GM18867 (cell line): Measurements from ENCODE around the gene GYS1.
A peak's percentile ranks its signal among the peaks of the same experiment; 100 is the strongest.

Source experiments
- ATAC-seq: cut with Tn5 transposase; IDR thresholded peaks from one replicate; pipeline ENCODE4 v1.9.1; 2021; ENCODE audit warnings: mild to moderate bottlenecking, moderate library complexity; ENCODE audit not compliant: unreplicated experiment

The GYS1 gene

DNA sequence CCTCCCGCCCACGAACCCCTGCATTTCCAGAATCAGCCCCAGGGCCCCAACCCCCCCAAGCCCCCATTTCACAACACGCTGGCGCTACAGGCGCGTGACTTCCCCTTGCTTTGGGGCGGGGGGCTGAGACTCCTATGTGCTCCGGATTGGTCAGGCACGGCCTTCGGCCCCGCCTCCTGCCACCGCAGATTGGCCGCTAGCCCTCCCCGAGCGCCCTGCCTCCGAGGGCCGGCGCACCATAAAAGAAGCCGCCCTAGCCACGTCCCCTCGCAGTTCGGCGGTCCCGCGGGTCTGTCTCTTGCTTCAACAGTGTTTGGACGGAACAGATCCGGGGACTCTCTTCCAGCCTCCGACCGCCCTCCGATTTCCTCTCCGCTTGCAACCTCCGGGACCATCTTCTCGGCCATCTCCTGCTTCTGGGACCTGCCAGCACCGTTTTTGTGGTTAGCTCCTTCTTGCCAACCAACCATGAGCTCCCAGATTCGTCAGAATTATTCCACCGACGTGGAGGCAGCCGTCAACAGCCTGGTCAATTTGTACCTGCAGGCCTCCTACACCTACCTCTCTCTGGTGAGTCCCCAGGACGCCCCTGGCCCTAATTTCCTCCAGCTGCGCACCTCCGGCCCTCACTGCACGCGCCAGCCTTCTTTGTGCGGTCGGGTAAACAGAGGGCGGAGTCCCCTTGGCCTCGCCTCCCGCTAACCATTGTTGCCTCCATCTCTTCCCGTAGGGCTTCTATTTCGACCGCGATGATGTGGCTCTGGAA, 27.9 kb downstream of the GYS1 start, which contains the start of gene FTL:
Gene FTL (plus strand): TSS at position 270 of the 766 bp plus-strand sequence. CDS start 199 bp downstream, at position 469.
- ATAC-seq: peak; percentile 55

DNA sequence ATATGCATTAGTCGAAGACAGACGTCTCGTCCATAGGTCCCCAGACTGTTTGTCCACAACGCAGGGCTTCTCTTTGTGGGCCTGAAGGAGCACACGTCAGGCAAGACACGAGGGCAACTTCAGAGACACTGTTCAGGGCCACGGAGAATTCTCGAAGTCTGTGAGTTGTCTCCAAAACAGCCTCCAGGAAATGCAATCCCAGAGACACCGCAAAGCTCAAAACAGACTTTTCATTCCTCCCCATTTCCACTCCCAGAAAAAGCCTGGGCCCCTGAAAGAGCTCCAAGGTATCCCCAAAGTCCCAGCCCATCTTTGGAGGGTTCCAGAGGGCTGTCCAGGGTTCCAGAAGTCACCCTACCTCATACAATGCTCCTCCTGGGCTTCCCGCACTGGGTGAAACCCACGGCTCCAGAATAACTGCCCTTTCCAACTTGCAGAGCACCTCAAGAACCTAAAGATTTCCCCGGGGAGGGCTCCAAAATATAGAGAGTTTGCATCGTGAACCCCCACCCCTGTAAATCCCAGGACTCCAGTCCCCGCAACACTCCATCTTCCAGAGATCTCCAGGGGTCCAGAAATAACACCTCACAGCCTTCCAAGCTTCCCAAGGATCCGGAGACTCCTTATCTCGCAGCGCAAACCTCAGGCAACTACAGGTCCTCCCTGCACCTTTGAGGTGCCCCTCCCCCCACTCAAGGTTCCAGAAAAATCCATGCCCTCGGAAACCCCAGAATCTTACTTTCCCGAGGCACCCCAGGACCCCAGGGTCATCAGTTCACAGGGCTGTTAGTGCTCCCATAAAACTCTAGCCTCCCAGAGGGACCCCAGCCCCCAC, 28.7 kb downstream of the GYS1 start:
- ATAC-seq: no peak

DNA sequence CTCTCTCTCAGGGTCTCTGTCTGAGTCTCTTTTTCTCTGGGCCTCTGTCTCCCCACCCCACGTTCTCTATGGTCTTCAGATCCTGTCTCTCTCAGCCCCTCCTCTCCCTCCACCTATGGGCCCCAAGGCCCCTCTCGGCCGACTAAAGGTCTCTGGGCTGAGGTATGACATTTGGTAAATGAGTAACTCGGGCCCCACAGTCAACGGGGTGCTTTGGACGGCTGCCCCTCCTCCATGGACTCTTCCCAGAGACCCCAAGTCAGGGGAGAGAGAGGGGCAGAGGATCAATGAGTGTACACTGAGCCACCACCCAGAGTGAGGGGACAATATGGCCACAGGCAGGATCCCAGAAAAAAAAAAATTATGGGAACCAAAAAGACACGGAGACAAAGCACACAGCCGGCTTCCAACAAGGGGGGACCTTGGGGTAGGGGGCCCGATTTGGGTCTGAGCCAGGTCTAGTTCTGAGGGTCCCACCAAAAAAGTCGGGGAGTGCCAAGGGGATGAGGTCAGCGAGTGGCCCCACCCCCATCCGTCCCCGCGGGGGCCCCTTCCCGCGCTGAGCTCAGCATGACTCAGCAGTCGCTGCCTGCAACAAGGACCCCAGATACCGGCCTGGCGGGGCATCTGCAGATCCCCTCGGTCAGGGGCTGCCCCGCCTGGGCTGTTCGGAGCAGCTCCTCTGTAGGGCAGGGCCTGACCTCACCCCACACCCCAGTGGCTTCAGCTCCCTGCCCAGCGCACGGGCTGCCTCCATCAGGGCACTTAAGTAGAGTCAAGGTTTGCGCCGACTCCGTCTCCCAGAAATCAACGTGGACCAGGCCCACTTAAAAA, 29.5 kb downstream of the GYS1 start:
- no peak for ATAC-seq

DNA sequence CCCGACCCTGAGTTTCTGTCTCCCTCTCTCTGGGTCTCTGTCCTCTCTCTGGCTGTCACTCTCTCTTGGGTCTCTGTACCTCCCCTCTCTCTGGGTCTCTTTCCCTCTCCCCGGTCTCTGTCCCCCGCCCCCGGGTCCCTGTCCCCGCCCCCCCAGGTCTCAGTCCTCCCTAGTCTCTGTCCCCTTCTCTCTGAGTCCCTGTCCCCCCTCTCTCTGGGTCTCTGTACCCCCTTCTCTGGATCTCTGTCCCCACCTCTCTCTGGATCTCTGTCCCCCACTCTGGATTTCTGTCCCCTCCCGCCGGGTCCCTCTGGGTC, 30.3 kb downstream of the GYS1 start:
- ATAC-seq: no peak

GRCh38 chr19:48962029-48962848, 30.9 kb downstream of the GYS1 start:
- peak; percentile 39 for ATAC-seq

DNA sequence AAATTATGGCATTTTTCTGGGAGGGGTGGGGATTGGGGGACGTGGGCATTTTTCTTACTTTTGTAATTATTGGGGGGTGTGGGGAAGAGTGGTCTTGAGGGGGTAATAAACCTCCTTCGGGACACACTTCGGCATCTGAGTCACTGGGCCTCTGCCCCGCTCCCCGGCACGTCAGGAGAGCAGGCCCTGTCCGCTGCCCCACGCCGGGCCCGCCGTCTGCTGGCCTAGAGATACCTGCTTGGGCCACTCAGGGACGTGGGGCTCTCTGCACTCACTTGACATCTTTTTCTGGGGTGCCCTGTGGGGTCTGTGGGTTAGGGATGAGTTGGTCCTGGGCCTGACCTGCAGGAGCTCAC, 31.5 kb downstream of the GYS1 start:
- ATAC-seq: no peak

GRCh38 chr19:48961051-48961649, 32.0 kb downstream of the GYS1 start:
- ATAC-seq: no peak

DNA sequence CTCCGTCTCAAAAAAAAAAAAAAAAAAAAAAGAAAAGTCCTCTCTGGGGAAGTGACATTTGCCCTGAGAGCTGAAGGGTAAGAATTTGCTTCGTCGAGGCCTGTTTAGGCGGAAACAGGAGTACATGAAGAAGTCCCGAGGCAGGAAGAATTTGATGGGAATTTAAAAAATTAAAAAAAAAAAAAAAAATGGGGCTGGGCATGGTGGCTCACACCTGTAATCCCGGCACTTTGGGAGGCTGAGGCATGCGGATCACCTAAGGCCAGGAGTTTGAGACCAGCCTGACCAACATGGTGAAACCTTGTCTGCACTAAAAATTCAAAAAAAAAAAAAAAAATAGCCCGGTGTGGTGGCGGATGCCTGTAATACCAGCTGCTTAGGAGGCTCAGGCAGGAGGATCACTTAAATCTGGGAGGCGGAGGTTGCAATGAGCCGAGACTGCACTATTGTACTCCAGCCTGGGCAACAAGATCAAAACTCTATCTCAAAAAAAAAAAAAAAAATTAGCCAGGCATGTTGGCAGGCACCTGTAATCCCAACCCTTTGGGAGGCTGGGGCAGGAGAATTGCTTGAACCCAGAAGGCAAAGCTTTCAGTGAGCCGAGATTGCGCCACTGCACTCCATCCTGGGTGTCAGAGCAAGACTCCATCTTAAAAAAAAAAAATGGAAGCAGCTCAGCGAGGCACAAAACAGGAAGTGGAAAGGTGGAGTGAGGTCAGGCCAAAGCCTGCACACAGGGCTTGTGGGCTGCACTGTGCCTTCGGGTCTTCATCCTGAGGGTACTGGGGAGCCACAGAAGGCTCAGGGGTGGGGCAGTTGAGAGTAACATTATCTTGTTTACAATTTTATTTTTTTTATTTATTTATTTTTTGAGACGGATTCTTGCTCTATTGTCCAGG, 33.5 kb downstream of the GYS1 start:
- ATAC-seq: no peak

GRCh38 chr19:48958006-48958405, 35.1 kb downstream of the GYS1 start:
- no peak for ATAC-seq

- ATAC-seq: no peak
Measured at GRCh38 chr19:48955308-48955958, 37.7 kb downstream of the GYS1 start.

DNA sequence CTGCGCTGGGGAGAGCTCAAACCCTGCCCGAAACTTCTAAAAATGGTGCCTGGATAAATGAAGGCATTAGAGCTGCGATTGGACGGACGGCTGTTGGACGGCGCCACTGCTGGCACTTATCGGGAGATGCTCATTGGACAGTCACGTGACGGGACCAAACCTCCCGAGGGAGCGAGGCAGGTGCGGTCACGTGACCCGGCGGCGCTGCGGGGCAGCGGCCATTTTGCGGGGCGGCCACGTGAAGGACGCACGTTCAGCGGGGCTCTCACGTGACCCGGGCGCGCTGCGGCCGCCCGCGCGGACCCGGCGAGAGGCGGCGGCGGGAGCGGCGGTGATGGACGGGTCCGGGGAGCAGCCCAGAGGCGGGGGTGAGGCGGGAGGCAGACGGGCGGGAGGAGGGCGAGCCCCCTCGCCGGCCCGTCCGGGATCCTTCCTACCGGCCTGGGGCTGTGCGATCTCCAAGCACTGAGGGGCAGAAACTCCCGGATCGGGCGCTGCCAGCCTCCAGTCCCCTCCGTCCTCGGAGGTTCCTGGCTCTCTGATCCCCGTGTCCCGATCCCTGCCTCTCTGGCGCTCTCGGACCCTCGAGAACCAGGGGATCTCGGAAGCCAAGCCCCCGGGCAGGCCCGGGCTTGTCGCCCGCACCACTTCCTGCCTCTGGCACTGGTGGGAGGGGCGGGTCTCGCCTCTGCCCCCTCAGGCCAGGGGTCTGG, 38.4 kb downstream of the GYS1 start, which contains the start of gene BAX:
Gene BAX (plus strand): TSS at position 281 of the 713 bp plus-strand sequence. CDS start 54 bp downstream, at position 335.
- peak; percentile 80 for ATAC-seq

GRCh38 chr19:48953990-48954594, 39.0 kb downstream of the GYS1 start:
- ATAC-seq: no peak

- ATAC-seq: no peak
Measured at GRCh38 chr19:48953141-48953540, 40.0 kb downstream of the GYS1 start.

DNA sequence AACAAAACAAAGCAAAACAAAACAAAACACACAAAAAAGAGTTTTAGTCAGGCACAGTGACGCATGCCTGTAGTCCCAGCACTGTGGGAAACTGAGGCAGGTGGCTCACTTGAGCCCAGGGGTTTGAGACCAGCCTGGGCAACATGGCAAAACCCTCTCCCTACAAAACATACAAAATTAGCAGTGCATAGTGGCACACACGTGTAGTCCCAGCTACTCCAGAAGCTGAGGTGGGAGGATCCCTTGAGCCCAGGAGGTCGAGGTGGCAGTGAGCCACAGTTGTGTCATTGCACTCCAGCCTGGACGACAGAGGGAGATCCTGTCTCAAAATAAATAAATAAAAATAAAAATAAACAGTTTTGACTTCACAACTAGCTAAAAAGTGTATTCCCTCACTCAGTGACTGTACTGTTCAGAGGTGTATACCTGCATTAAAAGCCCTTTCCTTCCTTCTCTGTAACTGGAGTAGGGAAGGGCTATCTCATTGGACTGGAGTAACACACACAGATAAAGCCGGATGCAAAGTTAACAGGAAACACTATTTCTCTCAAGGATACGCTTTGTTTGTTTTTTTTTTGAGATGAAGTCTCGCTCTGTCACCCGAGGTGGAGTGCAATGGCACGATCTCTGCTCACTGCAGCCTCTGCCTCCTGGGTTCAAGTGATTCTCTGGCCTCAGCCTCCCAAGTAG, 42.1 kb downstream of the GYS1 start:
- ATAC-seq: no peak

GRCh38 chr19:48950159-48950558, 43.0 kb downstream of the GYS1 start:
- no peak for ATAC-seq

GRCh38 chr19:48947258-48947542, 45.9 kb downstream of the GYS1 start:
- no peak for ATAC-seq
